HG03521 (cell line): Measurements from ENCODE around the gene CCSER2.

ENCODE experiments used
- ATAC-seq: cut with Tn5 transposase; IDR thresholded peaks from one replicate; pipeline ENCODE4 v1.9.1; 2021; ENCODE audit warnings: mild to moderate bottlenecking, moderate library complexity; ENCODE audit not compliant: unreplicated experiment

Gene CCSER2

DNA sequence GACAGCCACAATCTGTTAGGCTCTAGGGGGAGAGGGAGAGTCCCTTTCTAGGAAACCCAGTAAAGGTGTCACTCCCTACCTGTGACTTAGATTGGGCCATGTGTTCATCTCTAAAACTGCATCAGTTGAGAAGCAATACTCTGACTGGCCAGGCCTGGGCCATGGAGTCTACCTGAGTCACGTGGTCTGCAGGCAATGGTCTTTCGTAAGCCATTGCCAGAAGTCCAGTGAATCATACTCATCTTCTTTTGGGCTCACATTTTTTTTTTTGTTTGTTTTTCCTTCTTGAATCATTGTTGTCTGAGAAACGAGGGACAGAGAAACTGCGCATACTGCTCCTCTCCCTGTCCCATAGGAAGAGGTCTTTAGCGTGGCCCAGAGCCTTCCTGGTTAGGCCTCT is 215.6 kb downstream of the CCSER2 start:
- ATAC-seq = no peak

DNA sequence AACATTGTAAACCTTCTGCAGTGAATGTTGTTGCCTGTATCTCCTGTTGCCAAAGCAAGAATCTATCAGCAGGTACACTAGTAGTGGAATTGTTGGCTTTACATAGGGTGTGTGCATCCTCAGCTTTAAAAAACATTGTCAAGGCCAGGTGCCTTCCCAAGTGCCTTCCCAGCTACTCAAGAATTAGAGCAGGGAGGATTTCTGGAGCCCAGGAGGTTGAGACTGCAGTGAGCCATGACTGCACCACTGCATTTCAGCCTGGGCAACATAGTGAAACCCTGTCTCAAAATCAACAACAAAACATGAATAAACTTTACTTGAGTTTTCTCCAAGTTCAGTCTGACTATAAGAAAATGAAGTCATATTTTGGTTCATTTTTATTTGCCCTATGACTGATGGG is 217.3 kb downstream of the CCSER2 start:
- no peak for ATAC-seq

DNA sequence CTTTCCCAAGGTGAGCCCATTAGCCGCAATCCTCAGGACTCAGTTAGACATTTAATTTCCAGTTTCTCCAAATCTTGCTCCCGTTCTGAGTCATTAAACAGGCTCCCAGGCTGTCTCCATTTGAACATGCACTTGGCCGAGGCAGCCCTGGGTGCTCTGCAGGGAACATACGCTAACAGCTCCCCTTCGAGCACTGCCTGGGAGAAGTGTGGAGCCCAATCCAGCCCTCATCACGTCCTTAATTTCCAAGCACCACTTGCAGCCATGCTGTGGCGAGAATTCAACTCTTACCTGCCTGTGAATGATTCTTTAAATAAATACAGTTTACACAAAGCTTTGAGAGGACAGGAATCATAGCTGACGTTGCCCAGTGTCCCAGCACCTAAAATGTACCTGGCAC is 218.2 kb downstream of the CCSER2 start:
- no peak for ATAC-seq

DNA sequence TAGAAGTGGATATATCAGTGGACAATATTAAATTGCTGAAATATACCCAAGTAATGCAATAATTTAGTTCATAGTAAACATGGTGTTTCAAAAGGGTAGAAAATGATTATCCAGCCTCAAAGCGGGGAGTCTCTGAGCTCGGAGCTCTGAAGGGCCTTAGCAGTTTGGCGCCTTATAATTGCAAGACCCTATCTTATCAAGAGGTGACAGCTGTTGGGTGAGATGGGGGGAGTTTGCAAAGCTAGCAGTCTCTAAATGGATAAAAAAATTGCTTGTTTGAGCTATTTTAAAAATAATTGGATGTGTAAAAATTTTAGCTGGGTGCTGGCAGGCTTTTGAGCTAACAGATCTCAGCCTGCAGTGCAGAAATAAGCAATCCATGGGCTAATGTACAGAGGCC is 219.2 kb downstream of the CCSER2 start:
- ATAC-seq = no peak

DNA sequence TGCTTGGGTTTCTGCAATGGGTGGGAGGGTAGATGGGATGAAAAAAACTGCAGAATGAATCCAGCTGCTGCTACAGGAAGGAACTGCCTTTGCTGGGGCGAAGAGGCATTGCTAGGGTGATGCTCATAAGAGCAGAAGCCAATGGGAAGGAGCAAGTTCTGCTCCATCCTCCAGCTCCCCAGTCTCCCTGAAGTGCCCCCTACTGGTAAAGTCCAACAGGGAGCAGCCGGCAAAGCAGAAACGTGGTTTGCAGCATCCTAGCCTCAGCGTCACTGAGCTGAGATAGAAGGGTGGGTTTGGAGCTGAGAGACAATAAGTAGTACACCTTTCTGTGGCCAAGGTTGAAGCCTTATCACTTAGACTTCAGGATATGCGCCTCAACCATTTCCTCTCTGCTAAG is 220.5 kb downstream of the CCSER2 start:
- no peak for ATAC-seq

DNA sequence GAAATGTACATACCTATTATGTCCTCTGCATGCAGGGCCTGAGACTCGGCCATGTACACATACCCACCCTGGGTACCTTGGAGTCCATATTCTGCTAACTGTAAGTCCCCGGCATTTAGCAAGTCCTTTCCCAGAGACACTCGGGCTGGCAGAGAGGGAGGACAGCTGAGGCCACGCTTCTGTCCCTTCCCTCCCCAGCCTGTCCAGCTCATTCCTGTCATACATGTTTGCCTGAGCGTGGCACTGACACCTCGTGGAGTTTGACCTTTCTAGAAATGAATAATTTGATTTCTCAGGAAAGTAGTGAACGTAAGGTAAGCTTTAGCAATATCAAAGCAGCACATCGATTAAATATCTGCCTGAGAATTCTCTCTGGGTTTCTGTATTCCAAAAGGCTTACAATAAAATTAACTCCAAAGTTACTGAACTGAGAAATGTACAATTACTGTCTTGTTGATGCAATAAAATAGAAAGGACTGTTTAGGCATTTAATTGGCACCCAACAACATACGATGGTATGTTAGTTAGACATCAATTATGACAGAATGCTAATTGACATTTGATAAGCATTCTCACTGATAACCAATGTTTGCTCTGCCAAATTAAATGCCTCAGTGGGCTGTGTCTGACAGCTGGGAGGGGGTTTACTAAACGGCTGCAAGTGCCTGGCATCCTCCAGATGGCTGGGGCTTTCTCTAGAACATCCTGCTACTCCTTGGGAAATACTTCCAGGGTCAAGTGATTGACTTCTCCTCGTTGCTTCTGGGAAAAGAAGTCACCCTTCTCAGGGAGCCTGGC is 221.2 kb downstream of the CCSER2 start:
- no peak for ATAC-seq

DNA sequence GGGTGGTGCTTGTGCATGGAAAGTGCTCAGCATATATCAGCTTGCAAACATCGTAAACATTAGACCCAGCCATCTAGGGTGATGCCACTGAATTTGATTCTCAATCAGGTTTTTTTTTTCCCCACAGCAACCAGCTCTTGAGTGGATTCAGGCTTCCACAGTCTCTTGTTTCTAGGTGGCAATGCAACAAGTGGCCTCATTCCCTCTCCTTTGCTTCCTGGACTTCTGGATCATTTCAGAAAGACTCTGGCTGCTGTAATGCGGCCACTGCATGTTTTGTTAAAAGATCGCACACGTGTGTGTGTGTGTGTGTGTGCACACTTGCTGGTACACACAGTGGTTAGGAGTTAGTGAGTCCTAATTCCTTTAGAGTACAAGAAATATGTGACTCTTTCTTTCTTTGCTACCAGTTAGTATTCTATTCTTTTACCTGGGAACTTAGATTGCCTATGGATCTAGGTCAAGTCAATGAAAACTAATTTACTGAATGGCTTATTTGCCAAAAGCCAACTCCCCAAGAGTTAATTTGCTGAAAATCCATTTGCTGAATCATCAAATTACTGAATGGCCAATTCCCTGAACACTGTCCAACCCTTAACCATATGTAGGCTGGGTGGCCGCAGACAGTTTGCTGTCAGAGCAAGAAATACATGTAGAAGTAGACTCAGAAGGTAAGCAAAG is 222.5 kb downstream of the CCSER2 start:
- ATAC-seq = no peak

DNA sequence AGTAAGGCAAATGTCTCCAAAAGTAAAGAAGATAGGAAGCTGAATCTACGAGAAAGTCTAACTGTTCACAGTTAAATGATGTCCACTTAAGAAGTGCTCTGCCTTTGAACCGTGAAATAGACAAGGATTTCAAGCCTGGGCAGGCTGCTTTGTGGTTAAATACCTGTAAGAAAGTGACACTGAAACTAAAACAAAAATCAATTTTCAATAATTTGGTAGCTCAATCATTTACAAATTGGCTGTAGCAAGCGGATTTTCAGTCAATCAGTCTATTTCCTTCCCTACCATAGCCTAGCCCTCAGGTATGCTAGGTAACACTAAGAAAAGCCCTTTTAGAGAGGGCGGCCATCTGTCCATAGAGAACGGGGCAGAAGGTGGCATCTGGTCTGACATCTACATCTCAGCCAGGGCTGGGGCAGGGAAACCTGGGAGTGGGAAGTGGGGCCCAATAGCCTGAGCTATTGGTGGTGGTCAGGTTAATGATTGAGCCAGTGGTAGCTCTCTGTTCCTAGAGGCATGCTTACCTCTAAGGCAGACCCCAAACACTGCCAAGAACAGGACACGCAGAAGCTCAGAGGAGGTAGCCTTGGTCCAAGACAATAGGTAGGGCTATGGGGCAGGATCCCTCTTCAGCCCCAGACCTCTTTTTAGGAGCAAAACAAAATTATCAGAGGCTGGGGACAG is 223.2 kb downstream of the CCSER2 start:
- no peak for ATAC-seq

DNA sequence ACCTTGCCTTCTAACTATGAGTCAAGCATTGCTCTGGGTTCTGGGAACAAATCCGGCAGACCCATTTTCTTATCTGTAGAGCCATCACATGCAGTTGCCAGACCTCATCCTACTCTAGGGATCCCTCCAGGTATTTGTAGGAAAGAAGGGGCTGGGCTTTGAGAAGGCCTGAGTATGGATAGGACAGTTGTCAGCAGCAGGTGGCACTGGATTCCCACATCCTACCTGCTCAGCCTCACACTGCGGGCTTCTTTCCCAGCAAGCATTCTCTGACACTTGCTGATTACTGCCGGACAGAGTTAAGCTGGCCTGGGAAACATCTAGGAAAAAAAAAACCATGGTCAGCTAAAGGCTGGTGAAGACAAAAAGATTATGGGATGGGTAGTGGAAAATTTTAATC is 224.1 kb downstream of the CCSER2 start:
- ATAC-seq = no peak

DNA sequence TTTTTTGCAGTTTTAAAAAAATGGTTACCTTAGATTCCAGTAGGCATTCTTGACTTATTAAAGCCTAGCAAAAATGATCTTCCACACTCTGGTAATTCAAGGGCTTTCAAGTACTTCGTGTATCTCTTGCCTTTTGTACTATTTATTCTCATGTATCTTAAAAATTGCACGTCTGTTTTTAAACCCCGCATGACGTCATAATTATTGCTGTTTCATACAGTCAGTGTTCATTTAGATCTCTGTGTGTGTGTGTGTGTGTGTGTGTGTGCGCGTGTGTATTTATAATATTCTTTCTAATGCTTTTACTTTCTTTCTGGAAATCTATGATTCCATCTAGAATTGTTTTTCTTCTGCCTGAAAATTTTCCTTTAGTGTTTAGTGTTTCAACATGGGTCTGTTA is 234.2 kb downstream of the CCSER2 start:
- no peak for ATAC-seq

DNA sequence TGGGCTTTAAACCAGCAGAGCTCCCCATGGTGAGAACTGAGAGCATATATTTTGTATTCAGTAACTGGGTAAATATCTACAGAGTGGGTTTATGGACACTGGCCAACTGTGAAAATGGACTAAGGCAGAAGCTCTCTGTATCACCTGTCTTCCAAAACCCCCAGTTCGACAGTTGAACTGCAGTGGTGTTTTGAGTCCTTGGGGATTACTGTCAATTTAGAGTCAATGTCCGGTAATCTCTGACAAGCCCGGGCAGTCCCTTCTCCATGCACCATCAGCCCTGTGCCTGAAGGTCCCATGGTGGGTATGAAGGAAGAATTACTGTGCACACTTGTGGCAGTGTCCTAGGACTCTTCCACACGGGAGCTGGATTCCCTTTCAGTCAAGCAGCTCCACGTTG is 235.0 kb downstream of the CCSER2 start:
- peak; percentile 71 for ATAC-seq

DNA sequence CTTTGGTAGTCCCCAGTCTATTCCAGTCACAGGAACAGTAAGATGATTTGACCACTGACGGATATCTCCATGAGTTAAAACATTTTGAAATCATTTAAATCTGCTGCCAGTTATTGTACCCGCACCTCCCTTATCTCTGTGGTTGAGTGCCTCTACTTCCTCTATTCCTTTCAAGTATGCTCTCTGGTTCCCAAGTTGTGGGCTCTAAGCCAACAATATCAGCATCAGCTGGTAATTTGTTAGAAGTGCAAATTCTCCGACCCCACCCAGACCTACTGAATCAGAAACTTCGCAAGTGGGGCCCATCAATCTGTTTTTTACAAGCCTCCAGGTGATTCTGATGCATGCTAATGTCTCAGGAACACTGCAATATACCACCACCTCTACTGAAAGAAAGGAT is 235.5 kb downstream of the CCSER2 start:
- ATAC-seq = no peak

DNA sequence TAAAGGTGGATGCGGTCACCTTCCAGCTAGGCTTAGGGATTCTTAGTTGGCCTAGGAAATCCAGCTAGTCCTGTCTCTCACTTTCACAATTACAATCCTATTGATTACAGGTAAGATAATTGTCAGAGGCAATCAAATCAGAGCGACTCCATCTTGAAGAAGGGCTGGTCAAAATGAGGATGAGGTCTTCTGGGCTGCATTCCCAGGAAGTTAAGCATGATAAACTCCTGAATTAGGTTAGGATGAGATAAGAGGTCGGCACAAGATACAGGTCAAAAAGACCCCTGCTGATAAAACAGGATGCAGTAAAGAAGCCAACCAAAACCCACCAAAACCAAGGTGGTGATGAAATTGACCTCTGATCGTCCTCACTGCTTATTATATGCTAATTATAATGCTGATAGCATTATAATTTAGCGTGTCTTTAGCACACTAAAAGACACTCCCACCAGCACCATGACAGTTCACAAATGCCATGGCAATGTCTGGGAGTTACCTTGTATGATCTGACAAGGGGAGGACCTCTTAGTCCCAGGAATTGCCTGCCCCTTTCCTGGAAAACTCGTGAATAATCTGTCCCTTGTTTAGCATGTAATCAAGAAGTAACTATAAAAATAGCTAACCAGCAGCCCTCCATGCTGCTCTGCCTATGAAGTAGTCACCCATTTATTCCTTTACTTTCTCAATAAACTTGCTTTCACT is 237.6 kb downstream of the CCSER2 start:
- ATAC-seq = no peak

DNA sequence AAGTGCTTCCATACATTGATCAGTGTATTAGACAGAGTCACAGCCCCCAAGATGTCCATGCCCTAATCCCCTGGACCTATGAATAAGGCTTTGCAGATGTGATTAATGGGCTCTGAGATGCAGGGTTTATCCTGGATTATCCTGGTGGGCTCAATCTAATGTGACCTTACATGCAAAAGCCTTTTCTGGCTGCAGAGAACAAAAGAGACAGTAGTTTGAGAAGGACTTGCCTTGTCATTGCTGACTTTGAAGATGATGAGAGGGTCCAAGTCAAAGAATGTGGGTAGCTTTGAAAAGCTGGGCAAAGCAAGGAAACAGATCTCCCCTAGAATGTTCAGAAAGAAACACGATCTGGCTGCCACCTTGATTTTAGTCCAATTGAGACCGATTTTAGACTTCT is 238.7 kb downstream of the CCSER2 start:
- ATAC-seq = no peak
